ENCODE data around the gene FRY.
A peak's percentile ranks its signal among the peaks of the same experiment; 100 is the strongest.
"Not testable (repeated sequence)": the region's sequence is repeated elsewhere in the genome, so short reads cannot be mapped to it uniquely, and the experiment has no call there.

Gene FRY

GRCh38 chr13:32051156-32051555, 19.6 kb downstream of the FRY start:
- no peaks in the 10 kb centered on the region for H3K9me3 ChIP-seq (ENCODE audit: control insufficient read depth in 2 of 2, low read length in 2 of 2)
- H3K36me3 ChIP-seq (ENCODE audit: control insufficient read depth in 2 of 2, insufficient read depth in 2 of 2, low read length in 2 of 2) = no peaks in the 10 kb centered on the region
- H3K4me3 ChIP-seq (ENCODE audit: low read length in 2 of 2) = no peak overlapping the region
- peaks cover 4% of the 10 kb centered on the region for H3K4me1 ChIP-seq (ENCODE audit: control insufficient read depth, insufficient read depth, low read length)
- no peaks in the 10 kb centered on the region for H3K27me3 ChIP-seq (ENCODE audit: control insufficient read depth in 1 of 2, insufficient read depth in 2 of 2, low read length in 2 of 2)
- no peak overlapping the region for H3K27ac ChIP-seq (ENCODE audit: low read length)
- no peak overlapping the region for H3K9ac ChIP-seq (ENCODE audit: low read length in 2 of 2)

- no peaks in the 10 kb centered on the region for H3K9me3 ChIP-seq (ENCODE audit: control insufficient read depth in 2 of 2, low read length in 2 of 2)
- no peak overlapping the region for H3K9ac ChIP-seq (ENCODE audit: low read length in 2 of 2)
- H3K27me3 ChIP-seq (ENCODE audit: control insufficient read depth in 1 of 2, insufficient read depth in 2 of 2, low read length in 2 of 2) = no peaks in the 10 kb centered on the region
- peaks cover 8% of the 10 kb centered on the region for H3K4me1 ChIP-seq (ENCODE audit: control insufficient read depth, insufficient read depth, low read length)
- H3K27ac ChIP-seq (ENCODE audit: low read length) = no peak overlapping the region
- no peaks in the 10 kb centered on the region for H3K36me3 ChIP-seq (ENCODE audit: control insufficient read depth in 2 of 2, insufficient read depth in 2 of 2, low read length in 2 of 2)
- H3K4me3 ChIP-seq (ENCODE audit: low read length in 2 of 2) = no peak overlapping the region
Measured at GRCh38 chr13:32056316-32056715, 24.7 kb downstream of the FRY start.

GRCh38 chr13:32057325-32057724, 25.8 kb downstream of the FRY start:
- H3K27ac ChIP-seq (ENCODE audit: low read length); H3K9ac ChIP-seq (ENCODE audit: low read length in 2 of 2); H3K36me3 ChIP-seq (ENCODE audit: control insufficient read depth in 2 of 2, insufficient read depth in 2 of 2, low read length in 2 of 2); H3K27me3 ChIP-seq (ENCODE audit: control insufficient read depth in 1 of 2, insufficient read depth in 2 of 2, low read length in 2 of 2); H3K4me3 ChIP-seq (ENCODE audit: low read length in 2 of 2); H3K9me3 ChIP-seq (ENCODE audit: control insufficient read depth in 2 of 2, low read length in 2 of 2); H3K4me1 ChIP-seq (ENCODE audit: control insufficient read depth, insufficient read depth, low read length): not testable (repeated sequence)

- Histone ChIP-seq H3K9ac (ENCODE audit: low read length in 2 of 2) (no peak overlapping the region), H3K27ac (ENCODE audit: low read length) (no peak overlapping the region), H3K36me3 (ENCODE audit: control insufficient read depth in 2 of 2, insufficient read depth in 2 of 2, low read length in 2 of 2) (no peaks in the 10 kb centered on the region), H3K27me3 (ENCODE audit: control insufficient read depth in 1 of 2, insufficient read depth in 2 of 2, low read length in 2 of 2) (no peaks in the 10 kb centered on the region), H3K4me3 (ENCODE audit: low read length in 2 of 2) (no peak overlapping the region), H3K4me1 (ENCODE audit: control insufficient read depth, insufficient read depth, low read length) (peaks cover 8% of the 10 kb centered on the region), H3K9me3 (ENCODE audit: control insufficient read depth in 2 of 2, low read length in 2 of 2) (no peaks in the 10 kb centered on the region)
Measured at GRCh38 chr13:32059511-32059984, 28.0 kb downstream of the FRY start.

GRCh38 chr13:32060401-32060878, 28.9 kb downstream of the FRY start:
- H3K27ac ChIP-seq (ENCODE audit: low read length) = no peak overlapping the region
- H3K9me3 ChIP-seq (ENCODE audit: control insufficient read depth in 2 of 2, low read length in 2 of 2) = no peaks in the 10 kb centered on the region
- H3K9ac ChIP-seq (ENCODE audit: low read length in 2 of 2) = no peak overlapping the region
- H3K36me3 ChIP-seq (ENCODE audit: control insufficient read depth in 2 of 2, insufficient read depth in 2 of 2, low read length in 2 of 2) = no peaks in the 10 kb centered on the region
- no peaks in the 10 kb centered on the region for H3K27me3 ChIP-seq (ENCODE audit: control insufficient read depth in 1 of 2, insufficient read depth in 2 of 2, low read length in 2 of 2)
- H3K4me1 ChIP-seq (ENCODE audit: control insufficient read depth, insufficient read depth, low read length) = peaks cover 8% of the 10 kb centered on the region
- peak overlapping the region in 1 of 2 donors; percentile 50 for H3K4me3 ChIP-seq (ENCODE audit: low read length in 2 of 2)

- no peak overlapping the region for H3K9ac ChIP-seq (ENCODE audit: low read length in 2 of 2)
- no peaks in the 10 kb centered on the region for H3K9me3 ChIP-seq (ENCODE audit: control insufficient read depth in 2 of 2, low read length in 2 of 2)
- H3K4me3 ChIP-seq (ENCODE audit: low read length in 2 of 2) = no peak overlapping the region
- H3K36me3 ChIP-seq (ENCODE audit: control insufficient read depth in 2 of 2, insufficient read depth in 2 of 2, low read length in 2 of 2) = no peaks in the 10 kb centered on the region
- no peaks in the 10 kb centered on the region for H3K27me3 ChIP-seq (ENCODE audit: control insufficient read depth in 1 of 2, insufficient read depth in 2 of 2, low read length in 2 of 2)
- H3K4me1 ChIP-seq (ENCODE audit: control insufficient read depth, insufficient read depth, low read length) = peaks cover 8% of the 10 kb centered on the region
- H3K27ac ChIP-seq (ENCODE audit: low read length) = no peak overlapping the region
Measured at GRCh38 chr13:32063619-32064233, 32.2 kb downstream of the FRY start.

GRCh38 chr13:32067149-32067961, 35.8 kb downstream of the FRY start:
- Histone ChIP-seq H3K4me3 (ENCODE audit: low read length in 2 of 2) (no peak overlapping the region), H3K9me3 (ENCODE audit: control insufficient read depth in 2 of 2, low read length in 2 of 2) (no peaks in the 10 kb centered on the region), H3K27me3 (ENCODE audit: control insufficient read depth in 1 of 2, insufficient read depth in 2 of 2, low read length in 2 of 2) (no peaks in the 10 kb centered on the region), H3K9ac (ENCODE audit: low read length in 2 of 2) (no peak overlapping the region), H3K36me3 (ENCODE audit: control insufficient read depth in 2 of 2, insufficient read depth in 2 of 2, low read length in 2 of 2) (no peaks in the 10 kb centered on the region), H3K27ac (ENCODE audit: low read length) (no peak overlapping the region), H3K4me1 (ENCODE audit: control insufficient read depth, insufficient read depth, low read length) (no peaks in the 10 kb centered on the region)

- H3K9ac ChIP-seq (ENCODE audit: low read length in 2 of 2) = no peak overlapping the region
- no peaks in the 10 kb centered on the region for H3K36me3 ChIP-seq (ENCODE audit: control insufficient read depth in 2 of 2, insufficient read depth in 2 of 2, low read length in 2 of 2)
- no peaks in the 10 kb centered on the region for H3K4me1 ChIP-seq (ENCODE audit: control insufficient read depth, insufficient read depth, low read length)
- H3K4me3 ChIP-seq (ENCODE audit: low read length in 2 of 2) = no peak overlapping the region
- H3K9me3 ChIP-seq (ENCODE audit: control insufficient read depth in 2 of 2, low read length in 2 of 2) = no peaks in the 10 kb centered on the region
- no peak overlapping the region for H3K27ac ChIP-seq (ENCODE audit: low read length)
- H3K27me3 ChIP-seq (ENCODE audit: control insufficient read depth in 1 of 2, insufficient read depth in 2 of 2, low read length in 2 of 2) = no peaks in the 10 kb centered on the region
Measured at GRCh38 chr13:32068255-32068654, 36.7 kb downstream of the FRY start.

GRCh38 chr13:32073180-32073864, 41.7 kb downstream of the FRY start:
- Histone ChIP-seq H3K27ac (ENCODE audit: low read length) (no peak overlapping the region), H3K36me3 (ENCODE audit: control insufficient read depth in 2 of 2, insufficient read depth in 2 of 2, low read length in 2 of 2) (no peaks in the 10 kb centered on the region), H3K4me3 (ENCODE audit: low read length in 2 of 2) (no peak overlapping the region), H3K4me1 (ENCODE audit: control insufficient read depth, insufficient read depth, low read length) (no peaks in the 10 kb centered on the region), H3K9ac (ENCODE audit: low read length in 2 of 2) (no peak overlapping the region), H3K9me3 (ENCODE audit: control insufficient read depth in 2 of 2, low read length in 2 of 2) (no peaks in the 10 kb centered on the region), H3K27me3 (ENCODE audit: control insufficient read depth in 1 of 2, insufficient read depth in 2 of 2, low read length in 2 of 2) (no peaks in the 10 kb centered on the region)

- no peaks in the 10 kb centered on the region for H3K27me3 ChIP-seq (ENCODE audit: control insufficient read depth in 1 of 2, insufficient read depth in 2 of 2, low read length in 2 of 2)
- no peak overlapping the region for H3K27ac ChIP-seq (ENCODE audit: low read length)
- H3K9ac ChIP-seq (ENCODE audit: low read length in 2 of 2) = no peak overlapping the region
- no peak overlapping the region for H3K4me3 ChIP-seq (ENCODE audit: low read length in 2 of 2)
- no peaks in the 10 kb centered on the region for H3K4me1 ChIP-seq (ENCODE audit: control insufficient read depth, insufficient read depth, low read length)
- H3K36me3 ChIP-seq (ENCODE audit: control insufficient read depth in 2 of 2, insufficient read depth in 2 of 2, low read length in 2 of 2) = peaks cover 0 to 3% of the 10 kb centered on the region in 2 donors
- no peaks in the 10 kb centered on the region for H3K9me3 ChIP-seq (ENCODE audit: control insufficient read depth in 2 of 2, low read length in 2 of 2)
Measured at GRCh38 chr13:32075170-32075851, 43.7 kb downstream of the FRY start.

Data from stomach smooth muscle (tissue), 2 donors.